Vagina (tissue), 2 donors: ENCODE results near the gene BMERB1.

Experiments used
- CTCF ChIP-seq, 3 experiments: fragments of 450-650 bp in 2 of 3; fragments of 200-600 bp in 1 of 3; sonication (generic) in 1 of 3; IDR thresholded peaks; one replicate each; pipeline ENCODE4 v1.5.1; 2017 to 2019; ENCODE audit warnings: antibody characterized with exemption in 3 of 3, mild to moderate bottlenecking in 2 of 3, moderate library complexity in 2 of 3
- POLR2A ChIP-seq, 2 donors: fragments of 450-650 bp; IDR thresholded peaks; one replicate each; pipeline ENCODE4 v1.6.1; 2017; ENCODE audit warnings: antibody characterized with exemption in 2 of 2, mild to moderate bottlenecking in 2 of 2, moderate library complexity in 2 of 2
- POLR2AphosphoS5 ChIP-seq, 2 donors: sonication (generic); formaldehyde crosslinking; IDR thresholded peaks; one replicate each; pipeline ENCODE4 v1.9.0; 2017; ENCODE audit warnings: antibody characterized with exemption in 2 of 2, mild to moderate bottlenecking in 2 of 2, low read depth in 1 of 2; ENCODE audit not compliant: insufficient read depth in 1 of 2

- TF ChIP-seq POLR2A (IDR thresholded peaks at IDR 0.05) (no peak), POLR2AphosphoS5 (IDR thresholded peaks at IDR 0.05; ENCODE audit: insufficient read depth in 1 of 2, low read depth in 1 of 2) (no peak), CTCF (IDR thresholded peaks at IDR 0.05) (no peak)
Measured at GRCh38 chr16:15616475-15617165, 182.2 kb downstream of the BMERB1 start.
